Measurements from ENCODE around the gene ADAMTSL5.

- TF ChIP-seq CTCF (IDR thresholded peaks at IDR 0.05; ENCODE audit: poor library complexity, severe bottlenecking) (no peak), RAD21 (conservative IDR thresholded peaks at IDR 0.05) (no peak), POLR2AphosphoS5 (IDR thresholded peaks at IDR 0.05) (no peak), TAF1 (IDR thresholded peaks at IDR 0.05; ENCODE audit: low read depth) (no peak), EZH2 (IDR thresholded peaks at IDR 0.05; ENCODE audit: borderline replicate concordance, insufficient read depth, low read length, poor library complexity, severe bottlenecking) (no peak)
These were observed 26.2 kb upstream of the ADAMTSL5 start for GRCh38 chr19:1538978-1539377.

Measured in neural cell (in vitro differentiated cells).